Frontal cortex (tissue), 4 donors: ENCODE measurements around the gene ZNF415. TPM values are rescaled to one million over a fixed set of nuclear protein-coding genes. Genes with fewer than 3 reads are reported as not detected.
"Not testable (repeated sequence)": the region's sequence is repeated elsewhere in the genome, so short reads cannot be mapped to it uniquely, and the experiment has no call there.

Experiments
- DNase-seq, 2 donors: peaks; one replicate each; pipeline ENCODE4 v3.0.0; 2012; ENCODE audit warnings: low spot score in 2 of 2
- FAIRE-seq: peaks from 2 replicates; lab custom pipeline; 2012; peaks lifted over from hg19 to GRCh38; lab: Jason Lieb, UNC
- total RNA-seq: library from RNA; depleted of rRNA; stranded (reverse); fragments of >200 nt; gene quantifications from one replicate; pipeline ENCODE4 v1.2.3, GENCODE V29; 2014
- donor health status: control.
- donor health status: control.
- donor health status: control.

Gene ZNF415
- total RNA-seq, 1 donor from 2014 or later = 23.6 TPM

- peak; percentile 98 to 99 for DNase-seq
- no peak for FAIRE-seq
These were observed 29.2 kb downstream of the ZNF415 start, which contains the start of gene ZNF160 for GRCh38 chr19:53103234-53104203. Gene ZNF160 (minus strand): TSS chr19:53103422. CDS start chr19:53086276, 17,146 bp downstream.

DNA sequence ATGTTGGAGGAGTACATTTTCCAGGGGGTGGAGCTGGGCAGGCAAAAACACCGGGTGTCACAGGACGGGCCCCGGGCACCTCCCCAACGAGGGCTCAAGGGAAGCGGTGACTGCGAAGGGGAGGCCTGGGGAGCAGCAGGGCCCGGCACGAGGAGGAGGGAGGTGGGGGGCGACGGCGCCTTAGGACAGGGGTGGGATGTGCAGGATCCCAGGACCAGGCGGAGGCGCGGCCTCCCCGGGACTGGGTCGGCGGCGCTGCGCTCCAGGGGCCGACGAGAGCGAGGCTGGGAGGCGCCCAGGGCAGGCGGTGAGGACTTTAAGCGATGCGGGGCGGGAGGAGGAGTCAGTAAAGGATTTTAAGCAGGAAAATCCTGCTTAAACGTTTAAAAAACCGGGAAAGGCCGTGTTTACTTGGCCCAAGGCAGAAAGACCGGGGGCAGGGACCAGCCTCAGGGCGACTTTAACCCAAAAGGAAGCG, 29.9 kb downstream of the ZNF415 start:
- DNase-seq (peak in 1 of 2 donors; percentile 44), FAIRE-seq (no peak)

GRCh38 chr19:53102206-53102755, 30.4 kb downstream of the ZNF415 start:
- DNase-seq = no peak
- FAIRE-seq = no peak

GRCh38 chr19:53101518-53101917, 31.2 kb downstream of the ZNF415 start:
- FAIRE-seq = no peak
- no peak for DNase-seq

- DNase-seq, FAIRE-seq: not testable (repeated sequence)
These were observed 34.1 kb downstream of the ZNF415 start for GRCh38 chr19:53098570-53098969.

DNA sequence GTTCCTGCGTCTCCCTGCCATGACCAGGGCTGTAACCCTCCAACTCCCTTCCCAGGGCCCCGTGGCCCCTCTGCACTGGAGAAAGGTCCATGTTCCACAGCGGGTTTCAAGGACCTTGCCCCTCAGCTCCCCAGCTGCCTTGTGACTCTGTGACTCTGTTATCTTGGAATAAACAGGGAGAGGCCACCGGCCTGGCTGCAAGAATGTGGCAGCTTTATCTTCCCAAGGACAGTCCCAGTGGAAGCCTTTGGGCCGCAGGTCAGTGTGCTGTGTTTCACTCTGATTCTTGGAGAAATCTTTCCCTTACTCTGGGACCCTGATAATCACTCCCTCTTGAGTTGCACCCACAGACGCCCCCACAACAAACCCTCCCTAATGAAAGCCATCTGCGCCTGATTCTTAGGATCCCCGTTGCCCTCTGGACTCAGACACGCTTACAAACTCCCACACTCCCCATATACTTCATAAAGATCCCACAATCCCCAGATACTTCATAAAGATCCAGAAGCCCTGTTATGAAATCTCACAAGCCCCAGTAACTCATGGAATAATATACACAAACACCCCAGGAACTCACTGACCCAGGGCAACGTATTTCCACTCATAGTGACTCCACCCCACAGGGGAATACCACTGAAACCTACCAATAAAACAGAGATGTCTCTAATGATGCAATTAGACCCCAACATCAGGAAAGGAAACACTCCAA, 35.6 kb downstream of the ZNF415 start:
- not testable (repeated sequence) for FAIRE-seq, DNase-seq

DNA sequence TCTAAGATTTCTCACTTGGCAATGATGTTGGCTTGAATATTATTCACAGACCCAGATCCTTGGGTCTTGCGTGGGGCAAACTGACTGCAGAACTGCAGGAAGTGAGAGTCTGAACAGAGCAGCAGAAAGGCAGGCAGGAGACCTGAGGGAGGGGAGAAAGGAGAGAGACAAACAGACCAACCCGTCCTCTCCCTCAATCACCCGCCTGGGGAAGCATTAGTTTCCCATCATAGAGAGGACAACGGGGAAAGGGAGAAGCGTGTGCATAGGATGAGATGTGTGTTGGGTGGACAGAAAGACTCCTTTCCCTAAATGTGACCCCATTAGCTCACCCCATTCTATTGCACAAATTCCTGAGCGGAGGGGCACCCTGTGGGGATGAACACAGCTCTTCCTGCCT, 36.1 kb downstream of the ZNF415 start:
- not testable (repeated sequence) for DNase-seq, FAIRE-seq

DNA sequence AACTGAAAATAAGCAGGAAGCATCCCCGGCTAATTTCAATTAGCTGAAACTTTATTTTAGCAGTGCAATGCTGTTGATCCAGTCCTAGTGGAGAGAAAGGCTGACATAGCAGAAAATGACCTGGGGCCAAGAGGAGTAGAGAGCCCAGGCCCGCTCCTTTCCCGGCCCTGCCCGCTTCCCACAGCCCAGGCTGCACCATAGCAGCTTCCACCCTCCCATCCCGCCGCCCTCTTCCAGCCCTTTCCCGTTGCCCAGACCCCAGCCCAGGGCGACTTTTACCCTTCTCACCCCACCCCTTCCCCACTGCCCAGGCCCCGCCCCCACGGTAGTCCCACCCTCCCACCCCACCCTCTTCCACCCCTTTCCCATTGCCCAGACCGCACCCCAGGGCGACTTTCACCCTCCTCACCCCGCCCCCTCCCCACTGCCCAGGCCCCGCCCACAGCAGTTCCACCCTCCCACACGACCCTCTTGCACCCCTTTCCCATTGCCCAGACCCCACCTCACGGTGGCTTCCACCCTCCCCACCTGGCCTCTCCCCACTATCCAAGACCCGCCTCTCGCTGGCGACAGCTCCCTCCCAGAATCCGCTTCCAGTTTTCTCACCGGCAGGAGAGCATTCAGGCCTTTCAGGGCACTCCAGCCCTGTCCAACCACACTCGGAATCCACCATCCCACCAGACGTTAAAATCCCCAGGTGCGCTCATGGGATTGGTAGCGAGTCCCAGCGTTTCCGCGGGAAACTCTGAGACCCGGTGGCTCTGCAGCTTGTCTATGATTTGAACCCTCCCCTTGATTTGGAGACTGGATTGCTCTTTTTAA, 37.7 kb downstream of the ZNF415 start:
- DNase-seq = no peak
- FAIRE-seq = no peak

DNA sequence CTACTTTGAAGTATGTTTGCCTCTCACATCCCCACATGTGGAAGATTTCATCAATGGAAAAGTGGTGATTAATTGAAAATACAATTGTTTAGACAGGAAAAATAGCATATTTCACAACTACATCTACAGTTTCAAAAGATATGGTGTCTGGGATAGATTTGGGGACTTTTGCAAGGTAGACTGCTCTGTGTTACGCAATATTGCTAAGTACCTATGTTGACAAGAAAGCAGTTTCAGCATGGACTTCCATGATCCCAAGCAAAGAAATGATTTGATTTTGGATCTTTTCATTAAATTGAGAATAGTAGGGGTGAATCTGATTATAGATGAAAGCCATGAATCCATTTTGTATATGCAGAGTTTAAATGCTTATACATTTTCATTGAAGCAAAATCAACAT, 40.0 kb downstream of the ZNF415 start:
- no peak for FAIRE-seq
- no peak for DNase-seq

DNA sequence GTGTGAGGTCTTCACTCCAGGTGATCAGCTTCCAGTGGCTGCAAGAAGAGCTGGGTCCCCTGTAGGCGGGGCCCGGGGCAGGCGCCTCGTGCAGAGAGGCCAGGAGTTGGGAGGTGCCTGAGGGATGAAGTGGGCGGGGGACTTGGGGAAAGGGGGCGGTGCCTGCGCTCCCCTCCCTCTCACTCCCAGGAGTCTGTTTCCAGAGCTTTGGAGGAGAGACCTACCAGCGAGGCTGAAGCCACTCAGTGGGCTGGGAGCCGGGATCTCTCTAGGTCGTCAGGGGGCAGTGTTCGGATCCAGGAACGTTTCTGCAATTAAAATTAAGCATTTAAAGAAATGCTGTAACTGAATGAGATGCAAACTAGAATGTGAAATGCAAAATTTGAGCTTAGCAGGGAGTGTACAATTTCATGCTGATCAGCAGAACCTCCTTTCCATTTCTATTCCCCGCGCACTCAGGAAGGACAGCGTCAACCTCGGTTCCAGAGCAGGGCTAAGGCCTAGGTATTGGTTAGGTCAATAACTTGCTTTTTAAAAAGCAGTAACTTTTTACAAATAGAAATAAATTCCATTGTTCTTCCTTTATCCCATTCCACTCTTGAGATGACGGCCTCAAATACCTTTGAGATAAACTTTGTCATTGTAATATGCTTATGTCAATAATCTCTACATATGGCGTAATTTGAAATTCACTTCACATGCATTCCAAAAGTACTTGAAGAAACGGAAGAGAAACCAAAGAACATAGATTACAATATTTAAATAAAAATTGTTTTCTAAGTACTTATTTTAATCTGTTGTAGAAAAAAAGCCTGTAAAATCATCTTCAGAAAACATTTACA, 41.1 kb downstream of the ZNF415 start:
- no peak for DNase-seq

DNA sequence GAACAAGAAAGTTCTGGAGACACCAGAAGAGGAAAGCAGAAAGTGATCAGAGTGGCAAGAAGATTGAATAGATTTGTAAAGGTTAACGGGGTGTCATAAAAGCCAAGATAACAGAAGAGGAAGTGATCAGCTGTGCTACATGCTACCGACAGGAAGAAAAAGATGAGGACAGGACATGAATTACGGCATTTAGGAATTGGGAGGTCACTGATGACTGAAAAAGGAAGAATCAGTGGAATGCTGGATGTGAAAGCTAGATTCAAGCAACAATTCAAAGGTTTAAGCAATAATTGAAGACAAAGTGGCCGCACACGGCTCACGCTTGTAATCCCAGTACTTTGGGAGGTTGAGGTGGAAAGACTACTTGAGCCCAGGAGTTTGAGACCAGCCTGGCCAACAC, 44.6 kb downstream of the ZNF415 start:
- no peak for FAIRE-seq
- no peak for DNase-seq

More for the DNA sequence above, 41.1 kb downstream of the ZNF415 start:
- FAIRE-seq = peak; percentile 37

- no peak for DNase-seq
- FAIRE-seq = no peak
These were observed 45.8 kb downstream of the ZNF415 start for GRCh38 chr19:53086949-53087348.

DNA sequence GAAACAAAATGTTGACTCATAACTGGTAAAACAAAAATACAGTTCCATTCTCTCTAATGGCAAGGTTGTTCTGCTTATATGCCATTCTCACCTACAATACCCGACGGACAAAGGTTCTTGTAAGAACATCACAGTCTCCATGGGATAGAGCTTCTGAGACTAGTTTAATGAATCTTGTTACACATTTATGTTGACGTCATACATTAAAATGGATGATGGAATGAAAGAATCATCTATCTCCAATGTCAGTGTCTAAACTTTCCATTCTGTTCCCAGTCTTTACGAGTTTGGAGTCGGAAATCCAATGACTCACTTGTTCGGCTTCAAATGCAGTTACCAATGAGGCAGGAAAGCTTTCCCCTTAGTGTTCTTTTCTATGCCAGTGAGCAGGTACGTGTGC, 47.2 kb downstream of the ZNF415 start:
- FAIRE-seq (no peak), DNase-seq (no peak)

GRCh38 chr19:53082929-53083328, 49.8 kb downstream of the ZNF415 start:
- no peak for DNase-seq
- no peak for FAIRE-seq

- FAIRE-seq (no peak), DNase-seq (no peak)
These were observed 53.3 kb downstream of the ZNF415 start for GRCh38 chr19:53079313-53079924.

DNA sequence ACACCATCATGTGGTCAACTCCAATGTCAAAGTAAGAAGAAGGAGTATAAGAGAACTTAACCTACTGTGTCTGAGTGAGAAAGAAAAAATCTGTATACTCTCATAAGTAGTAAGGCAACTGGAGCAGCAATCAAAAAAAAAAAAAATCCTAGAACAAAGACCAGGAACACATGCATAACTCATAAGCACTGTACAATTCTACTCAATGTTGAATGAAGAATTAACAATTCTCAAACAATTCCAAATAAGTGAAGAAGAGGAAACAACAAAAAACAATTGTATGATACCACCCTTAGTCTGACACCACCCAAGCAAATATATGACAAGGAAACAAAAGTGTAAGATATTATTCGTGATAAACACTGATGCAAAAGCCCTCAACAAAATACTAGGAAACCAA, 54.0 kb downstream of the ZNF415 start:
- no peak for DNase-seq
- no peak for FAIRE-seq

- FAIRE-seq = no peak
These were observed 55.7 kb downstream of the ZNF415 start for GRCh38 chr19:53076984-53077383.

GRCh38 chr19:53068834-53069233, 63.9 kb downstream of the ZNF415 start:
- FAIRE-seq (no peak), DNase-seq (no peak)

More at GRCh38 chr19:53076984-53077383, 55.7 kb downstream of the ZNF415 start:
- DNase-seq = peak in 1 of 2 donors; percentile 68
